Measurements from ENCODE around the gene RANBP17.

DNA sequence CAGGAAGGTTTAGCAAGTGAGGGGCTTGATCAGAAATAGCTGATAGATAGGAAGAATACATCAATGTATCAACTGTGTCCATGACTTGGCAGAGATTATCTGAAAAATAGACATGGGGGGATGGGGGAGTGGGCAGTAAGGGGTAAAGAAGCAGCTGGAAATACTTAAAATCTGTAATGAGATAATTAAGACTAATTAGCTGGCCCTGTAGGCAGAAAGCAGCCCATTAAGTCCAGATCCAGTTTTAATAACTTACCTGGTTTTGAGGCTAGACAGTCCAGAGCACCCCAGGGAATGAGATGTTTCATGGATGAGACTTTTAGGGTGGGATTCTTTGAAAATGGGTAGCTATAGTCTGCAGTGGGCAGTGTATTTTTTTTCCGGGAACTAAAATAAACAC is 330.3 kb downstream of the RANBP17 start:
- TF ChIP-seq, protein P1, sequence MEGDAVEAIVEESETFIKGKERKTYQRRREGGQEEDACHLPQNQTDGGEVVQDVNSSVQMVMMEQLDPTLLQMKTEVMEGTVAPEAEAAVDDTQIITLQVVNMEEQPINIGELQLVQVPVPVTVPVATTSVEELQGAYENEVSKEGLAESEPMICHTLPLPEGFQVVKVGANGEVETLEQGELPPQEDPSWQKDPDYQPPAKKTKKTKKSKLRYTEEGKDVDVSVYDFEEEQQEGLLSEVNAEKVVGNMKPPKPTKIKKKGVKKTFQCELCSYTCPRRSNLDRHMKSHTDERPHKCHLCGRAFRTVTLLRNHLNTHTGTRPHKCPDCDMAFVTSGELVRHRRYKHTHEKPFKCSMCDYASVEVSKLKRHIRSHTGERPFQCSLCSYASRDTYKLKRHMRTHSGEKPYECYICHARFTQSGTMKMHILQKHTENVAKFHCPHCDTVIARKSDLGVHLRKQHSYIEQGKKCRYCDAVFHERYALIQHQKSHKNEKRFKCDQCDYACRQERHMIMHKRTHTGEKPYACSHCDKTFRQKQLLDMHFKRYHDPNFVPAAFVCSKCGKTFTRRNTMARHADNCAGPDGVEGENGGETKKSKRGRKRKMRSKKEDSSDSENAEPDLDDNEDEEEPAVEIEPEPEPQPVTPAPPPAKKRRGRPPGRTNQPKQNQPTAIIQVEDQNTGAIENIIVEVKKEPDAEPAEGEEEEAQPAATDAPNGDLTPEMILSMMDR (conservative IDR thresholded peaks at IDR 0.05; ENCODE audit: low read depth, low read length) = no peak
- no peak for TF ChIP-seq EZH2phosphoT487 (IDR thresholded peaks at IDR 0.05; ENCODE audit: borderline replicate concordance, low read length)
